ENCODE measurements around the gene ZFYVE16.
"Not testable (repeated sequence)": the region's sequence is repeated elsewhere in the genome, so short reads cannot be mapped to it uniquely, and the experiment has no call there.

The ZFYVE16 gene

DNA sequence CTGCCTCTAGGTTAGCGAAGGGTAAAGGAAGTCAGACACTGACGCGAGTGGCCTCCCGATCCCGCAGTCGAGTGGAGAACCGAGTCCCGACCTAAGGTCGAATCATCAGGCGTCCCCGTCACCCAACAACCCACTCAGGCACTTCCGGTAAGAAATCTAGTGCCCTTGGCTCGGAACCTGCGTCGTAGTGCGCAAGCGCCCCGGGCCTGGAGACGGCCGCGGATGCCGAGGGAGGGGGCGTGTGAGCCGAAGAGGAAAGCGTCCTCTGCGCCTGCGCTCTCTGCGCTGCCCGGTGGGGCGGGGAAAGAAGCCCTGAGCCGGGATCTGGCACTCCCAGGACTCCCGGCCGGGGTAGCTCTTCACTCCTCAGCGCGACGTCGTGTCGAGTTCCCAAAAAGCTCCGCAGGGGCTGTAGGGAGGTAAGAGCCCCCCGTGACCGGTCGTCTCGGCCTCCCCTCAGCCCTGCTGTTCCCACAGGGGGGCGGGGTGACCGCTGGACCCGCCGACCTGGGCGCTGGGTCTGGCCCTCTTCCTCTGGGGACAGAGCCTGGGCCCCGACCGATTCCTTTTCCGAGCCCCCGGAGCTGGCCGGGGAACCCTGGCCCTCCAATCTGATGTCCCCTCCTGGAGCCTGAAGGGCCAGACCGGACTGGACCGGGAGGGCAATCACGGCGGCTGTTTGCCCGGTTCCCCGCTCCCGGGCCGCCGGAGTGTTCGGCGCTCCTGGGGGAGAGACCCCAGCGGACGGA, at the start of gene ZFYVE16:
Gene ZFYVE16, plus strand, starts transcription at position 330 of the 749 bp plus-strand sequence. CDS start 26,084 bp downstream, outside the sequence.
- in situ Hi-C loops (cut with MboI; ENCODE audit: low sequenced_read_pairs), result no loop called here

DNA sequence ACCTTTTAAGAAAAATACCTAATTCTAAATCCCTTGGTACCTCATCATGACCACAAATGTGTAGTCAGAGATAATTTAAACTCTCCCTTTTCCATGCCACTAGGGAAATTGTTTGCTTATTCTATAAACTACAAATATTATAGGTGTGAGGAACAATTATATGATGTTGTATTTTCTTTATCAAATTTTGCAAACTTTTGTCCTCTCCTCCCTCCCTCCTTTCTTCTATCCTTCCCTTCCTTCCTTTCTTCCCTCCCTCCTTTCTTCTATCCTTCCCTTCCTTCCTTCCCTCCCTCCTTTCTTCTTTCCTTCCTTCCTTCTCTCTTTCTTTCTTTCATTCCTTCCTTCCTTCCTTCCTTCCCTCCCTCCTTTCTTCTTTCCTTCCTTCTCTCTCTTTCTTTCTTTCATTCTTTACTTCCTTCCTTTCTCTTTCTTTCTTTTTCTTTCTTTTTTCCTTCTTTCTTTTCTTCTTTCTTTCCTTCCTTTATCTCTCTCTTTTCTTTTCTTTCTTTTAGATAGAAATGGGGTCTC, 46.9 kb upstream of the ZFYVE16 start:
- in situ Hi-C loops (cut with MboI; ENCODE audit: low sequenced_read_pairs), result no loop called here

DNA sequence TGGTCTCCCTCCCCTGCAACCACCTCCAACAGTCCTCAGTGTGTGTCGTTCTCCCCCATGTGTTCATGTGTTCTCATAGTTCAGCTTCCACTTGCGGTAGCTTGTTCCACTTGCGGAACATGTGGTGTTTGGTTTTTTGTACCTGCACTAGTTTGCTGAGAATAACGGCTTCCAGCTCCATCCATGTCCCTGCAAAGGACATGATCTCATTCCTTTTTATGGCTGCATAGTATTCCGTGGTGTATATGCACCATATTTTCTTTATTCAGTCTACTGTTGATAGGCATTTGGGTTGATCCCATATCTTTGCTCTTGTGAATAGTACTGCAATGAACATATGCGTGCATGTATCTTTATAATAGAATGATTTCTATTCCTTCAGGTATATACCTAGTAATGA, 43.0 kb upstream of the ZFYVE16 start:
- in situ Hi-C loops (cut with MboI; ENCODE audit: low sequenced_read_pairs), result no loop called here

DNA sequence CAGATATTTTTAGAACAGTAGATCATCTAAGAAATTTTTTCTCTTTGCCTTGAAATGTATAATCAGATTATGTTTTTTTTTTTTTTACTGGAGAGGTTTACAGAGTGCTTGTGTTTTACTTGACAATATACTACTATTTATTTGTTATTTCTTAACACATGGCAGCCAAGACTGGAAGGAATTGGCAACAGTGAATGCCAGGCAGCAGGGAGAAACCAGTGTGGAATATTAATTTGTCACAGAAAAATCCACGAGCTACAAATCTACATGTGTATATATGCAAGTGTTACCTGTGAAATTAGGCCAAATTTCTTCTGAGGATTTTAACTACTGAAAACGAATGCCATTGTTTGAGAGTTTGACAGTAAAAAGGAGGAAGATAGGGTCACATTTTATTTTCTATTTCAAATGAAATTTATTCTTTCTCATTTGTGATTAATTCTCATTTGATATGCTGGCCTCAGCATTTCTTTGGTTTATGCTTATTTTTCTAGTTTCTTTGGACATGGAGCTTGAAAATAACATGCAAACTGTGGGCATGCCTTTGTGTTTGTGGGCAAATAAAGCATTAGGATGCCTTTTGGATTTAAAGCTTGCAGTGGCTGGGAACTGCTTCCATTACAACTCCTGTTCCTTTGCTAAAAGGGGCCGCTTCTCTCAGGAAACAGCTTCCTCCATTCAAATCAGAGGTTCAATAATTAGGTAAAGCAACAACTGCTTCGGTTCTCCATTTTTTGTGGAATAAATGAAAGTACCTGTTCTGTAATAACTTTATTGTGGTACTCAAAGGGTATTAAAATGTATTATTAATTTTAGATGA, 39.0 kb upstream of the ZFYVE16 start:
- in situ Hi-C loops (cut with MboI; ENCODE audit: low sequenced_read_pairs), result no loop called here

DNA sequence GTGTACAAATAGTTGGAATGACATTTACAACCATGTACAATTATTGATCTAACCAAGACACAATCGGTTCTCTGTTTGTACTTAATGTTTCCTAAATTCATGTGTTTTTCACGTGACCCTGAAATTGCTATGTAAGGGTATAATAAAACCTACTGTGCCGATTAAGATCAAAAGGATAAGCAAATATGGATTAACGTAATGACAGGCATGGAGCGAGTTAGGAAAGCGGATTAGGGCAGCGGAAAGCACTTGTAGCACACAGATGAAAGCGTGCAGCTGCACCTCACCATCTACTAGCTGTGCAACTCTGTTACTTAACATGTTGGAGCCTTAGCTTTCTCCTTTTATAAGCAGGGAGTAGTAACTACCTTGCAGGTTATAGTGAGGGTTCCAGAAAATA, 38.3 kb upstream of the ZFYVE16 start:
- in situ Hi-C loops (cut with MboI; ENCODE audit: low sequenced_read_pairs), result no loop called here

DNA sequence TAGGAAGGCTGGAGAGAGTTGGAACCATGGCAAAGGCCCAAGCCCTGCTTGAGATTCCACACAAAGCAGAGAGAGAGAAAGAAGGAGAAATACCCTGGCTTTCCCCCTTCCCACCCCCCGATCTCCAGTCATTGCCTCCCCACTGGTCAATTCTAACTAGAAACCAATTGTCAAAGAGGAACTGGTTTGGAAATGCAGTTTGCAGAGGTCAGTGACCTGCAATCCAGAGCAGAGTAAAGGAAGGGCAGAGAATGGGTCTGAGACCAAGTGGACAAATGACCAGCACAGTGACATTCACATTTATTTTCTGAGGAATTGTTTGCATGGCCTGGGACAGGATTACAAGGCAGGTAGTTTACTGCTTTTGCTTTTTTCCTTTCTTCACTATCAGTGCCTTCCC, 37.5 kb upstream of the ZFYVE16 start:
- in situ Hi-C loops (cut with MboI; ENCODE audit: low sequenced_read_pairs), result no loop called here

DNA sequence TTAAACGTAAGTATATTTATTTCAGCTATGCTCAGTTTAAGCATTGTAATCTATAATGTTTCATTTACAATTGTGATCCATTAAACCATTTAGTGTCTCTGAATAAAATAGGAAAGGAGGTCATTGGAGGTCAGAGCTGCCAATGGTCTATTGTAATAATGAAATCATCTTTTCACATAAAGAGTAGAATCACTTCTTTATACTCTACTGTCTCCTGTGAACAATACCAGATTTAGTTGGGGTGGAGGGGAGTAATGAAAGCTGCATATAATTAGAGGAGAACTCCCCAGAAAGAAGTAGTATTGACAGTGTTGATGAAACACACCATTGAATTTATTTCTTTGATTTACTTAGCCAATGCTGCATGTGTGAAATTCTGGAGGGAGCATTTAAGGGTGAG, 35.1 kb upstream of the ZFYVE16 start:
- in situ Hi-C loops (cut with MboI; ENCODE audit: low sequenced_read_pairs), result no loop called here

DNA sequence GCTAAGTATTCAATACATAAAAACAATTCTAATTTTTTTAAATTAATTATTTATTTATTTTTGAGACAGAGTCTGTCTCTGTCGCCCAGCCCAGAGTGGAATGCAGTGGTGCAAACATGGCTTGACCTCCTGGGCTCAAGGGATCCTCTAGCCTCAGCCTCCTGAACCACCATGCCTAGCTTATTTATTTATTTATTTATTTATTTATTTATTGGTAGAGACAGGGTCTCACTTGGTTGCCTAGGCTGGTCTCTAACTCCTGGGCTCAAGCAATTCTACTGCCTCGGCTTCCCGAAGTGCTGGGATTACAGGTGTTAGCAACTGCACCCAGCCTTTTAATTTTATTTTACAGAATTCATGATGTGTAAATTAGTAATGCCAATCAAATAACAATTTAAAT, 33.7 kb upstream of the ZFYVE16 start:
- in situ Hi-C loops (cut with MboI; ENCODE audit: low sequenced_read_pairs), result no loop called here

DNA sequence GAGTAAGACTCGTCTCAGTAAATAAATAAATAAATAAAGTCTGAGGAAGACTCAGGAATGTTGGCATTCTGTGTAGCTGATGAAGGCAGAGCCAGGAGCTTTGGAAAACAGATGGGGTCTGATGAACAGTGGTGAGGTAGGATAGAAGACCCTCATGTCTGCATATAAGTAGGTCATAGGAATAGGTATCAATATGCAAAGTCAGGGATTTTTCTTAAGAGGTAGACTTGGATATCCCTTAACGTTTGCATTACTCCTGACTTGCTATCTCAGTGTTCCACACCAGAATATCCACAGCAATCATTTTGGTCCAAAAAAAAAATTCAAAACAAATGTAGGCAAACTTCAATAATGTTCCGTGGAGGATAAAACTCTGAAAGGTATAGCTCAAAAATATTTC, 31.3 kb upstream of the ZFYVE16 start:
- in situ Hi-C loops (cut with MboI; ENCODE audit: low sequenced_read_pairs), result no loop called here

DNA sequence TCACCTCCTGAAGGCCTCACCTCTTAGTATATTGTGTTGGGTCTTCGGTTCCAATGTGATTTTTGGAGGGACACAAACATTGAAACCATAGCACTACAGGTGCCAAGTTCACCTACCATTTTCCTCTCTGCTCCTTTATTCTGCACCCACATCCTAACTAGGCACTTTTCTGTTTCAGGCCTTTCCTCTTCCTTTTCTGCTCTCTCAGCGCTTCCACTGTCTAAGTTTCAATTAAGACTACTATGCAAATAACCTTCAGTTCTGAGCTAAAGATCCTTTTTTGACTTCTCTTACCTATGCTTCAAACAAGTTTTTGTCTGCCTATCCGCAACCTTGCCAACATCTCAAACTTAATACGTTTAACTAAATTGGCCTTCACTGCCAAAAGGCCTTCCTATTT, 25.4 kb upstream of the ZFYVE16 start:
- in situ Hi-C loops (cut with MboI; ENCODE audit: low sequenced_read_pairs), result no loop called here

DNA sequence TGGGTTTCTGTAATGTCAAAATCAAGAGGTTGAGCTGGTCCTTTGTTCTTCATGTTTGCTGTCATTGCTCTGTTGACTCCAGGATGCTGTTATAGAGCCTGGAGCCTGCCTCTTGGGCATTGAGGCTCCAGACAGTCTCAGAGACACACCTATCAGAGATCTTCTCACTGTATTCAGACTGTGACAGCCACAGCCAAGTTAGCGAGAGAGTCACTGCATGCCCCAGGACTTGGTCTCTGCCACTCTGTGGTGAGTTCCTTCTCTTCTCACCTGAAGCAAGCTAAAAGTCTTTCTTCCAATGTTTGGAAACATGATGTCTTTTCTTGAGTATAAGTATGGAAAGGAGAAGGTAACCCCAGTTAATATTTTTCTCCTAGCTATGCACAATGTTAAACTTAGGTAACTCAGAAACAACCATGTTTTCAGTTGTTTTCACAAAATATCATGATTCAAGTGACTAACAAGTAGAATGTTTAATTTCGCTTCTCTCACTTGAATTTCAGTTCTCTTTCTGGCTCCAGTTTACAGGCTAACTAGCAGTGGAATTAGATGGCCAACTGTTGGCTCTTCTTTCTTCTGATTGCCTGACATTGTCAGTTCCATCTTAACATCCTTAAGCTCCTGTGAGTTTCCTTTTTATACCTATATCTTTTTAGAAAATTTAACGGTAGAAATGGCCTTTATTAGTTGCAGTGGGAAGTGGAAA, 20.6 kb upstream of the ZFYVE16 start:
- in situ Hi-C loops (cut with MboI; ENCODE audit: low sequenced_read_pairs), result no loop called here

DNA sequence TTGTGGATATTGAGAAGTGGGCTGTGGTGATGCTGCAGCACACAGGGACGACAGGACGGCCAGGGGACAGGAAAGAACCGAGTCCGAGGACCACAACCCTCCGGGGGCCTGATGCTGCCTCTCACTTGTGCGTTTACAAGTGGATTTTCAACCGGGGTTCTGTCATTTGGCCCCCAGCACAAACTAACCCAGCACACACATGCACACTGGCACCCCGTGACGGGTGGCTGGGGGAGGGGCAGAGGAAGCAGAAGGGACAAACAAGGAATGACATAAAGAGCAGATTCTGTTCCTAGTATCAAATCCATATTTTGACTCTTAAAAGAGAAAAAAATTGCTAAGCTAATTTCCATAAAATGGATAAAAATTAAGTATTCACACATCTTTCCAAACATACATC, 18.3 kb upstream of the ZFYVE16 start:
- in situ Hi-C loops (cut with MboI; ENCODE audit: low sequenced_read_pairs), result no loop called here

DNA sequence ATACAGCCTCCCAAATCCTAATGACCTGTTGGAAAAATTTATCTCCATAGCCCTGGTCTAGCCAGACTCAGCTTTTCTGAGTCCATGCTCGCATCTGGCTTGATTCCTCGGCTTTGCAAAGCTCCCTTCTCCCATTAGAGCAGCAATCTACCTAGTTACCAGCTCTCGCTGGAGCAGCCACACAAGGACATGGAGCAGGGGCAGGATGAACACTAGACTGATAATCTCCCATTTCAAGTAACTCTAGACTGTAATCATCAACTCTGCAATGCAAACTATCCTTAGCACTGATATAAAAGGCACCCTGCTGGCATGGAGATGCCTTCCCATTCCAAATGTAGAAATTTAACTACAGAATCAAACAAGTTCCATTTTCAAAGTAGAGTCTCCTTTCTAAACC, 17.5 kb upstream of the ZFYVE16 start:
- in situ Hi-C loops (cut with MboI; ENCODE audit: low sequenced_read_pairs), result not testable (repeated sequence)

DNA sequence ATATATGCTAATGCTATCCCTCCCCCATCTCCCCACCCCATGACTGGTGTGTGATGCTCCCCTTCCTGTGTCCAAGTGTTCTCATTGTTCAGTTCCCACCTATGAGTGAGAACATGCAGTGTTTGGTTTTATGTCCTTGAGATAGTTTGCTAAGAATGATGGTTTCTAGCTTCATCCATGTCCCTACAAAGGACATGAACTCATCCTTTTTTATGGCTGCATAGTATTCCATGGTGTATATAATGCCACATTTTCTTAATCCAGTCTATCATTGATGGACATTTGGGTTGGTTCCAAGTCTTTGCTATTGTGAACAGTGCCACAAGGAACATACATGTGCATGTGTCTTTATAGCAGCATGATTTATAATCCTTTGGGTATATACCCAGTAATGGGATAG, 16.6 kb upstream of the ZFYVE16 start:
- in situ Hi-C loops (cut with MboI; ENCODE audit: low sequenced_read_pairs), result not testable (repeated sequence)

DNA sequence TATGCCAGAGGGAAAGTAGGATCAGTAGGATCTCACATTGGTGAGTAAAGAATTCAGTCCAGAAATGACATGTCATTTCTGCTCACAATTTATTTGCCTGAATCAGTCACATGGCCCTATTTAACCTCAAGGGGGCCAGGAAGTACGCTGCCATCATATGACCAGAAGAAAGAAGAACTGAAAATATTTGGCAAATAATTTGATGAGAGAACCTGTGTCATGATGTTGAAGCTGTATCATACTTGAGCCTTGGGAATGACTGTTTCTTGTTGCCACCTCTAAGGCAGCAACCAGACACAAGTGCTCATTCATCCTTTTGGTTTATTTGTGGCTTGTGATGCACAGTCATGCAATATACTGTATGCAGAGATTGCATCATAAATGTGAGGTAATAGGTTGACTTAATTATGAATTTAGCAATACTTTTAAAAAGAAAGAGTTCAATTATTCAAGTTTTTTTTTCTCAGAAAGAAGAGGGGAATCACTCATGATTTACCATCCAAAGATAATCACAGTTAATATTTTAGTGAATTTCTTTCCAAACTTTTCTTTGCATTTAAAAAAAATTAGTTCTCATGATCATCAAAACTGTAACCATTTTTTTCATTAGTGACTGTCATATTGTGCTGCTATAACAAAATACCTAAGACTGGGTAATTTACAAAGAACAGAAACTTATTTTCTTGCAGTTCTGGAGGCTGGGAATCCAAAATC, 8.2 kb upstream of the ZFYVE16 start:
- in situ Hi-C loops (cut with MboI; ENCODE audit: low sequenced_read_pairs), result no loop called here

DNA sequence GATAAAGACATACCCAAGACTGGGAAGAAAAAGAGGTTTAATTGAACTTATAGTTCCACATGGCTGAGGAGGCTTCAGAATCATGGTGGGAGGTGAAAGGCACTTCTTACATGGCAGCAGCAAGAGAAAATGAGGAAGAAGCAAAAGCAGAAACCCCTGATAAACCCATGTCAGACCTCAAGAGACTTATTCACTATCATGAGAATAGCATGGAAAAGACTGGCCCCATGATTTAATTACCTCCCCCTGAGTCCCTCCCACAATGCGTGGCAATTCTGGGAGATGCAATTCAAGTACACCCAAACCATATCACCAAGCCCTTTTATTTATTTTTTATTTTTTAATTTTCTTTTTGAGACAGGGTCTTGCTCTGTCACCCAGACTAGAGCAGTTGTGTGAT, 7.5 kb upstream of the ZFYVE16 start:
- in situ Hi-C loops (cut with MboI; ENCODE audit: low sequenced_read_pairs), result not testable (repeated sequence)

DNA sequence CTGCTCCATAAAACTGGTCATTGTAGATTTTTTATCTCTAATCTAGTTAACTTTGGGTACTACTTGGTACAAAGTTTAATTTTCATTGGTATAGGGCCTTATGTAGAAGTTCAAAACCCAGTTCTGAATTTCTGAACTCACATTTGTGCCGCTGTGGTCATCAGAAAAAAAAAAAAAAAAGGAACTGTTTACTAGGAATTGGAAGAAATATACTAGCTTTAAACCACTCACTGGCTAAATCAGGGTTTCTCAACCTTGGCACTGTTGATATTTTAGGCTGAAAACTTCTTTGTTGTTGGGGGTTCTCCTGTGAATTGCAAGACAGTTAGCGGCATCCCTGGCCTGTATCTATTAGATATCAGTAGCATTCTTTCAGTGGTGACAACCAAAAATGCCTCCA, 4.1 kb upstream of the ZFYVE16 start:
- in situ Hi-C loops (cut with MboI; ENCODE audit: low sequenced_read_pairs), result no loop called here

DNA sequence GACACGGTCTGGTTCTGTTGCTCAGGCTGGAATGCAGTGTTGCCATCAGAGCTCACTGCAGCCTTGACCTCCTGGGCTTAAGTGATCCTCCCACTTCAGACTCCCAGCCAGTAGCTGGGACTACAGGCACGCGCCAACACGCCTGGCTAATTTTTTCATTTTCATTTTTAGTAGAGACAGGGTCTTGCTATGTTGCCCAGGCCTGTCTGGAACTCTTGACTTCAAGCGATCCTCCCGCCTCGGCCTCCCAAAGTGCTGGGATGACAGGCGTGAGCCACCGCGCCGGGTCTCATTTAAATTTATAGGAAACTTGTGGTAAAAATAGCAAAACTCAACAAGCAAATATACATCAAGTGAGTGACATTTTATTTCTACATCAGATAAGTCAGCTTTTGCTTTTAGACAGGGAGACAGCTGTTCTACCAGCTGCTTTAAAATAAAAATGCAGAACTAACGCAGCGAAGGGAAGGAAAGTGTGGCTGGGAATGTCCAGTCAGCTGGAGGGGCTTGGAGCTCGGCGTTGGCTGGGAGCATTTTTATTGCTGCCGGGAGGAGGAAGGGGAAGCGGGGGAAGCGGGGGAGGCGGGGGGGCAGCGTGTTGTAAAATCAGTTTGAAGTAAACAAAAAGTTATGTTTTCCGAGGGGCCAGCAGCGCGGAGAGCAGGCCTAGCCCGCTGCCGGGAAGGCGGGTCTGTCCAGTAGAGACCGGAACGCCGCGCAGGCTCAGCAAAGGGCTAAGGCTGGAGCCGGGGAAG, 707 bp upstream of the ZFYVE16 start:
- in situ Hi-C loops (cut with MboI; ENCODE audit: low sequenced_read_pairs), result no loop called here

DNA sequence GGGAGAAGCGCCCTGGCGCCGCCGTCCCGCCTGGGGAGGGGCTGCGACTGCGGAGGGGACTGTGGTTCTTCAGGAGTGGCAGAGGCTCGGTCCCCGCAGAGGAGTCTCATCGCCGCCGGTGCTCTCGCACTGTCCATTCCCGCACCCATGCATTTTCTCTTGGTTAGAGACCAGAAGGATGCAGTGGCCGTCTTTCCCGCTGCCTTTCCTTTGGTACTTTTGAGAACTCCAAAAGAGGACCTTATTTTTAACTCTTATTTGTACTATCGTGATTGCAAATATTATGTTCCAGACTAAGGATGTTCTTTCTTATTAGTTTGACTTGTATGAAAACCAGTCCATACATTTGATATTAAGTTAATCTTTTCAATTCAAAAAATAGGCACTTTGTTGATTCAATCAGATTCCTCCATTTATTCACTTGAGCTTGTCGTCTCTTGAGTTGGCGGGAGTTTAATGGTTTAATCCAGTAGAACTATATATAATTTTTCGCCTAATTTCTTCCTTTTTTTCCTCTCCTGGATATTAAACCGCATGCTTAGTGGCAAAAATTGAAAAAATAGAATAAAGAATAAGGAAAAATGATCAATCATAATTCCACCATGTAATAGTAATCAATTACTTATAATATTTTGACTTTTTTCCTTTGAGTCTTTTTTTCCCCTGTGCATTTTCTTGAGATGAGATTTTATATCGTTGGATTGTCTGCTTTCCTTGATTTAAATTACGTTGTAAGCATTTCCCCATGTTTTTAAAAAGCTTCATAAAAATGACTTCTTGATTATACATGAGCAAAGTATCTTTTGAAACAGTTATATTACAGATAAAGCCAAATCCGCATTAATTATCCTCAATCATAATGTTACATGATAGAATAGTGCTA, 861 bp downstream of the ZFYVE16 start:
- in situ Hi-C loops (cut with MboI; ENCODE audit: low sequenced_read_pairs), result no loop called here

Data from HL-60/S4 treated with phorbol 12-myristate 13-acetate at 8.2 ng/mL for 4 days and 3 days (cell line).